ENCODE measurements around the gene SLC25A13. TPM values are rescaled to one million over a fixed set of nuclear protein-coding genes. Genes with fewer than 3 reads are reported as not detected.

The SLC25A13 gene
- total and polyA plus RNA-seq, 2 of the 4 experiments (the other 2 are of a cell fraction): 7.4 to 11.7 TPM

GRCh38 chr7:96097835-96098234 lies 224.1 kb downstream of the SLC25A13 start:
- no peak overlapping the region for H3K9ac ChIP-seq (ENCODE audit: low read depth, low read length)
- dilution Hi-C loops (cut with HindIII; ENCODE audit: low sequenced_read_pairs, unreplicated experiment) (no loop called here), intact Hi-C loops (cut with micrococcal nuclease) (no loop called here), in situ Hi-C loops (cut with MboI; ENCODE audit: low sequenced_read_pairs) (no loop called here)
- H4K5ac ChIP-seq (ENCODE audit: low read depth, low read length): no peak overlapping the region
- H3K4me3 ChIP-seq (ENCODE audit: insufficient read depth, low read depth, low read length): no peak overlapping the region
- no peak overlapping the region for H2BK20ac ChIP-seq (ENCODE audit: low read depth, low read length)
- 0% methylated on average over 1 of the region's 2 CpGs; no CpG with 5 or more reads in 1 of the 2 experiments for WGBS, 2 experiments (ENCODE audit: extremely low coverage in 2 of 2, insufficient read length in 1 of 2)
- DNase-seq (peak; percentile 66), ATAC-seq (ENCODE audit: low read depth) (peak; percentile 46; the same call in 1 of the 2 replicates)
- no peak for TF ChIP-seq RCOR1 (IDR thresholded peaks at IDR 0.05; ENCODE audit: insufficient replicate concordance, low read length)
- TF ChIP-seq SMC3 (IDR thresholded peaks at IDR 0.05; ENCODE audit: low read depth, low read length): no peak
- TF ChIP-seq MXI1 (IDR thresholded peaks at IDR 0.05; ENCODE audit: borderline replicate concordance, low read depth, low read length): no peak
- no peak for TF ChIP-seq FOS (IDR thresholded peaks at IDR 0.05; ENCODE audit: low read depth, low read length)
- no peak for TF ChIP-seq USF2 (IDR thresholded peaks at IDR 0.05; ENCODE audit: low read depth, low read length)
- TF ChIP-seq MAFK (IDR thresholded peaks at IDR 0.05; ENCODE audit: low read depth, low read length): no peak
- no peak for TF ChIP-seq ELK1 (IDR thresholded peaks at IDR 0.05; ENCODE audit: borderline replicate concordance, low read depth, low read length)
- no peak for TF ChIP-seq CEBPB (IDR thresholded peaks at IDR 0.05; ENCODE audit: low read depth, low read length)
- TF ChIP-seq RAD21 (IDR thresholded peaks at IDR 0.05; ENCODE audit: low read length): no peak
- TF ChIP-seq CHD1 (IDR thresholded peaks at IDR 0.05; ENCODE audit: low read depth, low read length): no peak
- TF ChIP-seq CTCF (conservative IDR thresholded peaks at IDR 0.05; ENCODE audit: low read depth, low read length): no peak
- TF ChIP-seq NFE2L2 (IDR thresholded peaks at IDR 0.05; ENCODE audit: low read depth, low read length): no peak
- TF ChIP-seq POLR2A (IDR thresholded peaks at IDR 0.05; ENCODE audit: low read depth, low read length): no peak
- TF ChIP-seq MAZ (IDR thresholded peaks at IDR 0.05; ENCODE audit: borderline replicate concordance, low read depth, low read length): no peak
- TF ChIP-seq BHLHE40 (IDR thresholded peaks at IDR 0.05; ENCODE audit: low read depth, low read length): no peak
- TF ChIP-seq RFX5 (IDR thresholded peaks at IDR 0.05; ENCODE audit: low read depth, low read length): no peak
- no peaks in the 10 kb centered on the region for H4K20me1 ChIP-seq (ENCODE audit: insufficient read depth, low read length)
- H3K23ac ChIP-seq (ENCODE audit: low read depth, low read length): no peak overlapping the region
- no peak overlapping the region for H2BK120ac ChIP-seq (ENCODE audit: low read depth, low read length)
- no peak overlapping the region for H2BK15ac ChIP-seq (ENCODE audit: low read depth, low read length)
- no TSS peak for BruUV-seq (replicated peaks)
- H2AK5ac ChIP-seq (ENCODE audit: low read depth, low read length): no peak overlapping the region
- no peaks in the 10 kb centered on the region for H3K4me1 ChIP-seq (ENCODE audit: control insufficient read depth, insufficient read depth, low read length)
- H2BK5ac ChIP-seq (ENCODE audit: low read depth, low read length, poor library complexity, severe bottlenecking): no peak overlapping the region
- H3K9me3 ChIP-seq (ENCODE audit: control insufficient read depth, insufficient read depth, low read length): no peaks in the 10 kb centered on the region
- no peak overlapping the region for H3K14ac ChIP-seq (replicated peaks; ENCODE audit: low read depth, low read length)
- ChIA-PET POLR2A (ENCODE audit: unreplicated experiment) (no interaction called here), CTCF (no interaction called here)
- no peaks in the 10 kb centered on the region for H3K27me3 ChIP-seq (ENCODE audit: control insufficient read depth, insufficient read depth, low read length)
- H3K27ac ChIP-seq (ENCODE audit: insufficient read depth, low read length): no peak overlapping the region
- no peaks in the 10 kb centered on the region for H3K9me1 ChIP-seq (ENCODE audit: insufficient read depth, low read length)
- H3K18ac ChIP-seq (ENCODE audit: low read depth, low read length): no peak overlapping the region
- H3K36me3 ChIP-seq (ENCODE audit: control insufficient read depth, insufficient read depth, low read length): no peaks in the 10 kb centered on the region
- H3K79me1 ChIP-seq (ENCODE audit: low read depth in 1 of 2, low read length in 2 of 2): no peaks in the 10 kb centered on the region
- no peak overlapping the region for H4K91ac ChIP-seq (ENCODE audit: insufficient read depth, low read depth, low read length)
- H3K4me2 ChIP-seq (ENCODE audit: low read depth, low read length): no peak overlapping the region
- no peak overlapping the region for H3K56ac ChIP-seq (ENCODE audit: extremely low read depth, insufficient read depth, low read length)
- H3K4ac ChIP-seq (ENCODE audit: low read depth, low read length): no peak overlapping the region
- H4K8ac ChIP-seq (ENCODE audit: low read depth in 2 of 2, low read length in 2 of 2): no peak overlapping the region
- H2AK9ac ChIP-seq (replicated peaks; ENCODE audit: low read depth, low read length, poor library complexity): no peak overlapping the region
- H2AFZ ChIP-seq (replicated peaks; ENCODE audit: low read length, poor library complexity): no peak overlapping the region

All from IMR-90 (cell line).